GM12878 (cell line): ENCODE measurements around the gene SURF4.

Experiments used
- CBFB ChIP-seq: IDR thresholded peaks from 2 replicates; pipeline ENCODE4 v1.6.1; 2016; ENCODE audit warnings: antibody characterized with exemption, low read depth
- CTCF ChIP-seq, 3 experiments: IDR thresholded peaks in 2 of 3; conservative IDR thresholded peaks in 1 of 3; 2 replicates each; pipeline ENCODE4 v1.5.1; 2011; ENCODE audit warnings: low read depth in 3 of 3, low read length in 3 of 3, mild to moderate bottlenecking in 3 of 3, control low read depth in 2 of 3, moderate library complexity in 2 of 3, inconsistent platforms in 1 of 3, mixed read lengths in 1 of 3; ENCODE audit not compliant: control insufficient read depth in 2 of 3, insufficient read depth in 1 of 3; ENCODE audit errors: extremely low read depth in 1 of 3
- IRF4 ChIP-seq: IDR thresholded peaks from 2 replicates; pipeline ENCODE4 v1.6.1; 2011; ENCODE audit warnings: low read depth, low read length
- MLLT1 ChIP-seq: fragments of 450-650 bp; IDR thresholded peaks from 2 replicates; pipeline ENCODE4 v1.6.1; 2016; ENCODE audit warnings: mild to moderate bottlenecking
- POU2F2 ChIP-seq: IDR thresholded peaks from 3 replicates; pipeline ENCODE4 v1.6.1; 2011; ENCODE audit warnings: low read depth, mild to moderate bottlenecking, low read length, borderline replicate concordance
- RBBP5 ChIP-seq: fragments of 200-600 bp; sonication (generic); conservative IDR thresholded peaks from 2 replicates; pipeline ENCODE4 v1.6.1; 2016
- SUZ12 ChIP-seq: fragments of 200-600 bp; sonication (generic); IDR thresholded peaks from one replicate; pipeline ENCODE4 v1.6.1; 2018; ENCODE audit warnings: antibody characterized with exemption, mild to moderate bottlenecking; ENCODE audit not compliant: unreplicated experiment
- YY1 ChIP-seq: IDR thresholded peaks from 2 replicates; pipeline ENCODE4 v1.6.1; 2011; ENCODE audit warnings: low read depth, mild to moderate bottlenecking, low read length
- ZBED1 ChIP-seq: IDR thresholded peaks from 2 replicates; pipeline ENCODE4 v1.6.1; 2016; ENCODE audit warnings: borderline replicate concordance
- ZNF687 ChIP-seq: fragments of 450-650 bp; IDR thresholded peaks from 2 replicates; pipeline ENCODE4 v1.6.1; 2017; ENCODE audit warnings: mild to moderate bottlenecking, moderate library complexity
- ZSCAN29 ChIP-seq: fragments of 450-650 bp; IDR thresholded peaks from 2 replicates; pipeline ENCODE4 v1.6.1; 2017; ENCODE audit warnings: mild to moderate bottlenecking, moderate library complexity

GRCh38 chr9:133348718-133349573 is 26.9 kb downstream of the SURF4 start:
- TF ChIP-seq CTCF (IDR thresholded peaks at IDR 0.05 in 2 of 3, conservative IDR thresholded peaks at IDR 0.05 in 1 of 3; ENCODE audit: control insufficient read depth in 2 of 3, extremely low read depth in 1 of 3, insufficient read depth in 1 of 3, low read depth in 3 of 3, low read length in 3 of 3) (no peak), ZNF687 (no peak), ZBED1 (no peak), POU2F2 (no peak), IRF4 (no peak), CBFB (no peak), MLLT1 (no peak), RBBP5 (no peak), SUZ12 (no peak), ZSCAN29 (no peak), YY1 (no peak)
